Heart left ventricle (tissue), 16 donors: ENCODE data around the gene XXYLT1. TPM values are rescaled to one million over a fixed set of nuclear protein-coding genes. Genes with fewer than 3 reads are reported as not detected.

Experiments
- ATAC-seq, 4 donors: fragments of 200-7000 bp; cut with Tn5 transposase; one replicate each; pipeline ENCODE4 v1.9.1; 2020 to 2022; ENCODE audit warnings: moderate library complexity in 4 of 4, mild to moderate bottlenecking in 3 of 4, moderate number of reproducible peaks in 1 of 4
- DNase-seq, 5 donors: peaks; one replicate each; pipeline ENCODE4 v3.0.0-alpha.2; 2020
- H3K27ac ChIP-seq, 12 donors: fragments of 200-600 bp; sonication (generic) in 4 of 12; one replicate each; pipeline versions ENCODE4 v1.5.0 to v1.8.0; 2016 to 2022; ENCODE audit warnings: mild to moderate bottlenecking in 2 of 12
- H3K27me3 ChIP-seq, 9 donors: fragments of 200-600 bp; sonication (generic) in 2 of 9; one replicate each; pipeline versions ENCODE4 v1.5.1 to v1.8.0; 2016 to 2022; ENCODE audit warnings: mild to moderate bottlenecking in 3 of 9
- H3K36me3 ChIP-seq, 9 donors: fragments of 200-600 bp; sonication (generic) in 2 of 9; one replicate each; pipeline versions ENCODE4 v1.5.0 to v1.8.0; 2018 to 2022; ENCODE audit warnings: mild to moderate bottlenecking in 2 of 9
- H3K4me1 ChIP-seq, 12 donors: fragments of 200-600 bp; sonication (generic) in 4 of 12; one replicate each; pipeline versions ENCODE4 v1.5.0 to v1.8.0; 2016 to 2022; ENCODE audit warnings: mild to moderate bottlenecking in 3 of 12
- H3K4me3 ChIP-seq, 12 donors: fragments of 200-600 bp; sonication (generic) in 4 of 12; one replicate each; pipeline versions ENCODE4 v1.5.0 to v1.8.0; 2017 to 2022; ENCODE audit warnings: mild to moderate bottlenecking in 9 of 12, moderate library complexity in 4 of 12
- H3K9me3 ChIP-seq, 12 donors: fragments of 200-600 bp; sonication (generic) in 4 of 12; one replicate each; pipeline versions ENCODE4 v1.5.0 to v1.8.0; 2016 to 2022; ENCODE audit warnings: mild to moderate bottlenecking in 1 of 12
- POLR2A ChIP-seq, 2 donors: fragments of 450-650 bp; IDR thresholded peaks; one replicate each; pipeline ENCODE4 v1.6.1; 2017; ENCODE audit warnings: antibody characterized with exemption in 2 of 2, mild to moderate bottlenecking in 2 of 2, moderate library complexity in 2 of 2
- WGBS, 4 donors: extraction: QIAGEN DNeasy Blood & Tissue Kit in 2 of 4; methylation state at CpG; one replicate each; pipeline versions ENCODE4 v1.1.5 to v1.1.7; 2013 to 2018; 5-methylcytosine and 5-hydroxymethylcytosine counted together
- intact Hi-C, 10 donors: fragments of 100-400 bp; cut with DNase I; formaldehyde crosslinking; loops; one replicate each; pipeline versions ENCODE4 v1.11.1 to v1.14.2; 2022
- polyA plus RNA-seq, 2 donors: library from polyadenylated mRNA; stranded (reverse); fragments of 200-250 nt; gene quantifications; one replicate each; pipeline ENCODE4 v1.2.3, GENCODE V29; 2013
- total RNA-seq, 9 donors: library from RNA; depleted of rRNA in 2 of 9; stranded (reverse); fragments of >200 nt in 2 of 9; fragmentation: NEBNext Ultra II Directional in 3 of 9; extraction: Animal tissue kit (Norgen Biotek cat#: 25700) in 3 of 9; gene quantifications; one replicate each; pipeline versions ENCODE4 v1.1.0 to v1.2.4, GENCODE V29; 2016 to 2023
- TF ChIP-seq, protein P1 (sequence below), 12 donors: fragments of 200-600 bp; sonication (generic) in 4 of 12; IDR thresholded peaks; one replicate each; pipeline versions ENCODE4 v1.5.0 to v1.8.0; 2018 to 2022; ENCODE audit warnings: antibody characterized with exemption in 12 of 12, mild to moderate bottlenecking in 5 of 12
- donor health status: ischemic (EF 13 %, LVEDD 7.1; RV severe dilation, severe dysfunction).
- donor health status: healthy with polysubstance abuse.
- donor health status: DM: no; HTN: yes; CAD: no.
- donor health status: DM: no; HTN: no; CAD: no.
- donor health status: ischemic (EF 25% LVEDD 6.9; RV normal size, moderate dysfunction).
- donor health status: ischemic (EF 25% LVEDD 5.7; RV mildly dilated, moderate dysfunction).
- donor health status: healthy.
- donor health status: DM: yes; HTN: yes; CAD: no.
- donor health status: ischemic (EF 35%, LVEDD 5.7; RV mildly dilated, moderate dysfunction).
- donor health status: nonischemic (EF 11% LVEDD 7.7; RV severe dilation, severe dysfunction).
- donor health status: DM: yes; HTN: yes; CAD: no.
- donor health status: PGD.
- donor health status: ischemic (EF 29% LVEDD 5.4; RV normal size, mild dysfunction).
- donor health status: nonischemic (EF 23%, LVEDD 6.1; RV moderate dilation, normal function).

XXYLT1 gene
- total and polyA plus RNA-seq, 11 donors, result 1.9 to 8.6 (median 4.8) TPM

DNA sequence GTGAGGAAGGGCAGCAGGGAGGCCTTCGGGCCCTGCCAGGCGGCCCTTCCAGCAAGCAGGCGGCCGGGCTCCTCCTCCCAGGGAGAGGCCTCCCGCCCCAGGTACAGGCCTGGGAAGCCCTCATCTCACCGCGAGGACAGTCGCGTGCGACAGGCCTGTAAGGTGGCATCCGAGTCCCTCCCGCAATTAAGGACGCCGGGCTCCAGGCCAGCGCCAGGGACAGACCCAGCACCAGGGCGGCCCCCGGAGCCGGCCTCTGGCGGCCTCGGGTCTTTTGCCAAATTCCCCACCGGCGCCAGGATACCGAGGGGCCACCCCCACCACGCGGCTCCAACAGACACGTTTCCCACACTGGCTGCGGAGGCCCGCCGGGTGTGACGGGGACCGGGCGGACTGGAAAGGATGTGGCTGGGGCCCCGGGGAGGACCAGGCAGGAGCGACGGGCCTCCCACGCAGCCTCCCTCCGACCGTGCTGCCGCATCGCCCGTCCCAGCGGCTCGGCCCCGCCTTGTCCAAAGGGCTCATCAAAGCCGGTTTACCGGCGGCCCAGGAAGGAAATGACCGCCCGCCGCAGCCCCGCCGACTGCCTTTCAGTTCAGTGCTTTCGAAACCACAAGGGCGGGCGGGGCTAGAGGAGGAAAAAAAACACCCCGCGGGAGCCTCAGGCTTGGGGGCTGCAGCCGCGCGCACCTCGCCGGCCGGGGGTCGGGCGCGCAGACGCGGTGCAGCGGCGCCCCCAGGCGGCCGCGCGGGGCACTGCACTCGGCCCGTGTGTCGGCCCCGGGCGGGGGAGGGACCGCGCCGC lies 11.3 kb downstream of the XXYLT1 start:
- Histone ChIP-seq H3K36me3 (no peaks in the 10 kb centered on the region), H3K27ac (peak overlapping the region; percentile 80 to 97 (median 91)), H3K9me3 (no peaks in the 10 kb centered on the region), H3K4me1 (peaks cover 0 to 37% (median 22%) of the 10 kb centered on the region in 12 donors), H3K4me3 (peak overlapping the region; percentile 21 to 78 (median 68)), H3K27me3 (no peaks in the 10 kb centered on the region)
- WGBS, 4 donors, result 3 to 8% (median 4%) methylated on average over 19 to 82 of the region's 82 CpGs
- intact Hi-C loops, result loop anchor here (2.0 to 10.0 kb wide), 22 partner anchors 75 to 587 kb away; partner anchors contain the start of genes FAM43A (in 2 of the 10) and LSG1 (in 1 of the 10)
- TF ChIP-seq, protein P1, sequence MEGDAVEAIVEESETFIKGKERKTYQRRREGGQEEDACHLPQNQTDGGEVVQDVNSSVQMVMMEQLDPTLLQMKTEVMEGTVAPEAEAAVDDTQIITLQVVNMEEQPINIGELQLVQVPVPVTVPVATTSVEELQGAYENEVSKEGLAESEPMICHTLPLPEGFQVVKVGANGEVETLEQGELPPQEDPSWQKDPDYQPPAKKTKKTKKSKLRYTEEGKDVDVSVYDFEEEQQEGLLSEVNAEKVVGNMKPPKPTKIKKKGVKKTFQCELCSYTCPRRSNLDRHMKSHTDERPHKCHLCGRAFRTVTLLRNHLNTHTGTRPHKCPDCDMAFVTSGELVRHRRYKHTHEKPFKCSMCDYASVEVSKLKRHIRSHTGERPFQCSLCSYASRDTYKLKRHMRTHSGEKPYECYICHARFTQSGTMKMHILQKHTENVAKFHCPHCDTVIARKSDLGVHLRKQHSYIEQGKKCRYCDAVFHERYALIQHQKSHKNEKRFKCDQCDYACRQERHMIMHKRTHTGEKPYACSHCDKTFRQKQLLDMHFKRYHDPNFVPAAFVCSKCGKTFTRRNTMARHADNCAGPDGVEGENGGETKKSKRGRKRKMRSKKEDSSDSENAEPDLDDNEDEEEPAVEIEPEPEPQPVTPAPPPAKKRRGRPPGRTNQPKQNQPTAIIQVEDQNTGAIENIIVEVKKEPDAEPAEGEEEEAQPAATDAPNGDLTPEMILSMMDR (IDR thresholded peaks at IDR 0.05), result peak in 11 of 12 donors; percentile 15 to 99 (median 81)
- TF ChIP-seq POLR2A (IDR thresholded peaks at IDR 0.05), result peak in 1 of 2 donors; percentile 55
- DNase-seq, result peak; percentile 91 to 94 (median 93)
- peak; percentile 70 to 90 (median 88) for ATAC-seq

DNA sequence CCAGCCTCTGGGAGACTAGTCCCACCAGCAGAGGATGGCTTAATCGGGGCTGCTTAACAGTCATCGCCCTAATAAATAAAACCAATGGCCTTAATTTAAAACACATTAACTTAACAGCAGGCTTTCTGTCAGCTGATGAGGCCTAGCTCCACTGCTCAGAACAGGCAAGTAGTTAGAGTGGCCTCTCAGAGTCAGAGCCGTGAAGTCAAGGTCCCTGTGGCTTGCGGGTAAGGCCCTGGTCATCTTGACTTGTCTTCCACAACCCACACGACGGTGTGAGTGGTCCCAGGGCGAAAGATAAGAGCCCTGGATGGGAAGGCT lies 11.8 kb downstream of the XXYLT1 start:
- TF ChIP-seq, protein P1 (IDR thresholded peaks at IDR 0.05), result no peak
- TF ChIP-seq POLR2A (IDR thresholded peaks at IDR 0.05), result no peak
- H3K9me3 ChIP-seq, result no peaks in the 10 kb centered on the region
- peak overlapping the region; percentile 80 to 97 (median 91) for H3K27ac ChIP-seq
- DNase-seq (no peak), ATAC-seq (no peak)
- intact Hi-C loops, result loop anchor here in 9 of 10 donors (2.0 to 10.0 kb wide), 16 partner anchors 74 to 586 kb away; partner anchors contain the start of gene LSG1 (in 1 of the 9)
- H3K36me3 ChIP-seq, result no peaks in the 10 kb centered on the region
- peak overlapping the region in 9 of 12 donors; percentile 62 to 78 (median 73) for H3K4me3 ChIP-seq
- WGBS, 4 donors, result 53 to 66% (median 58%) methylated on average over 6 to 7 of the region's 7 CpGs
- H3K4me1 ChIP-seq, result peaks cover 0 to 37% (median 22%) of the 10 kb centered on the region in 12 donors
- no peaks in the 10 kb centered on the region for H3K27me3 ChIP-seq

DNA sequence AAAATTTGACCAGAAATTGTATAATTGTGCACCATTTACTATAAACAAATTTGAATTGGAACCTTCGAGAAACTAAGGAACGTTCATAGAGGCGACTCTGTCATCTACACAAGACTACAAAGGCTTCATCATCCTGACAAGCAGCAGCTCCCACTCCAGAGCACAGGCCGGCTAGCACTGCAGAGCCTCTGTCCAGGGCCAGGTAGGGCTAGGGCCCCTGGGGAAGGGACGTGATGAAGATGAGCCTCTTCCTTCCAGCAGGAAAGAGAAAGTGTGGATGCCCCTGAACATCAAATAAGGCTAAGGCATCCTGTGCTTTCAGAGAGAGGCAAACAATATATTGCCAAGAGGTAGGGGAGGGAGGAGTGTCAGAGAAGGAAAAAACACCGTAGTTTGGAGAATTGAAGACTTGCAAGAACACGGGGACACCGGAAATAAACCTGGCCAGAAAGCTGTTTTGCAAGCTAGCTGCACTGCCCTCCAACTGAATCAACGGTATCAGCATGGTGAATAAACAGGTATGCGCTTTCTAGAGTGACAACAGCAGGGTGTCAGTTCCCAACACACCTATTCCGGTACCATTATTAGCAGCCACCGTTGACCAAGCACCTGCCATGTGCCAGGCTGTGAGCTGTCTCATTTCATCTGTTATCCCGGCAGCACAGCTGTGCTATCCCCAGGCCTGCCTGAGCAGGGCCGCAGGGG lies 12.4 kb downstream of the XXYLT1 start:
- Histone ChIP-seq H3K4me3 (peak overlapping the region in 1 of 12 donors; percentile 76), H3K27me3 (no peaks in the 10 kb centered on the region), H3K4me1 (peaks cover 0 to 33% (median 22%) of the 10 kb centered on the region in 12 donors), H3K27ac (peak overlapping the region; percentile 80 to 97 (median 91)), H3K36me3 (no peaks in the 10 kb centered on the region), H3K9me3 (no peaks in the 10 kb centered on the region)
- peak in 1 of 4 donors; percentile 2 for ATAC-seq
- intact Hi-C loops, result loop anchor here in 9 of 10 donors (2.0 to 10.0 kb wide), 16 partner anchors 74 to 586 kb away; partner anchors contain the start of gene LSG1 (in 1 of the 9)
- no peak for DNase-seq
- 66 to 79% (median 74%) methylated on average over 14 of the region's 14 CpGs for WGBS, 4 donors
- TF ChIP-seq POLR2A (IDR thresholded peaks at IDR 0.05), result no peak
- TF ChIP-seq, protein P1 (IDR thresholded peaks at IDR 0.05), result no peak
